Astrocyte of the cerebellum (primary cell): Measurements from ENCODE around the gene FAM124A.

Experiments used
- DNase-seq: peaks from one replicate; pipeline ENCODE4 v3.0.0-alpha.2; 2011; ENCODE audit warnings: low read depth
- H3K4me3 ChIP-seq: 2 replicates; pipeline ENCODE4 v1.5.1; 2011; ENCODE audit warnings: mild to moderate bottlenecking, low read depth, low read length, moderate library complexity
- CTCF ChIP-seq: IDR thresholded peaks from 2 replicates; pipeline ENCODE4 v1.5.1; 2012; ENCODE audit warnings: low read length, low read depth, moderate library complexity, mild to moderate bottlenecking; ENCODE audit errors: missing control alignments
- in situ Hi-C: cut with HindIII; loops from 2 replicates; pipeline ENCODE4 v1.10.0; 2017; ENCODE audit warnings: low sequenced_read_pairs

Gene FAM124A

GRCh38 chr13:51222037-51222685, at the start of gene FAM124A:
Gene FAM124A (plus strand): TSS chr13:51222398. CDS start chr13:51222502, 104 bp downstream.
- peak within 1 kb of the TSS; percentile 52 for H3K4me3 ChIP-seq
- no peak for DNase-seq
- TF ChIP-seq CTCF, result no peak
- in situ Hi-C loops, result no loop called here

GRCh38 chr13:51175021-51175420, 47.2 kb upstream of the FAM124A start:
- in situ Hi-C loops, result no loop called here
- H3K4me3 ChIP-seq, result no peak overlapping the region
- no peak for TF ChIP-seq CTCF
- no peak for DNase-seq

- no peak for TF ChIP-seq CTCF
- no peak overlapping the region for H3K4me3 ChIP-seq
- DNase-seq, result no peak
- in situ Hi-C loops, result no loop called here
Observed at GRCh38 chr13:51175639-51176038, 46.6 kb upstream of the FAM124A start.

GRCh38 chr13:51177188-51177587, 45.0 kb upstream of the FAM124A start:
- DNase-seq, result no peak
- H3K4me3 ChIP-seq, result no peak overlapping the region
- TF ChIP-seq CTCF, result no peak
- in situ Hi-C loops, result no loop called here

GRCh38 chr13:51178456-51179074, 43.6 kb upstream of the FAM124A start:
- in situ Hi-C loops, result no loop called here
- H3K4me3 ChIP-seq, result no peak overlapping the region
- no peak for DNase-seq
- TF ChIP-seq CTCF, result no peak

GRCh38 chr13:51179432-51179971, 42.7 kb upstream of the FAM124A start:
- in situ Hi-C loops, result no loop called here
- no peak for DNase-seq
- no peak overlapping the region for H3K4me3 ChIP-seq
- TF ChIP-seq CTCF, result no peak
